GM18951 (cell line): ENCODE measurements around the gene PRSS1.
"Not testable (repeated sequence)": the region's sequence is repeated elsewhere in the genome, so short reads cannot be mapped to it uniquely, and the experiment has no call there.

Experiments
- POLR2A ChIP-seq: IDR thresholded peaks from 4 replicates; pipeline ENCODE4 v1.6.1; 2011; ENCODE audit warnings: mild to moderate bottlenecking; ENCODE audit not compliant: insufficient read length, insufficient read depth; ENCODE audit errors: extremely low read depth
- in situ Hi-C: fragments of 300-500 bp; cut with MboI; formaldehyde crosslinking; loops from one replicate; pipeline ENCODE4 v1.12.0; 2022; ENCODE audit warnings: low sequenced_read_pairs, mixed read lengths, inconsistent platforms; ENCODE audit not compliant: unreplicated experiment

PRSS1 gene

GRCh38 chr7:142773937-142774744 is 24.9 kb downstream of the PRSS1 start:
- in situ Hi-C loops: no loop called here

DNA sequence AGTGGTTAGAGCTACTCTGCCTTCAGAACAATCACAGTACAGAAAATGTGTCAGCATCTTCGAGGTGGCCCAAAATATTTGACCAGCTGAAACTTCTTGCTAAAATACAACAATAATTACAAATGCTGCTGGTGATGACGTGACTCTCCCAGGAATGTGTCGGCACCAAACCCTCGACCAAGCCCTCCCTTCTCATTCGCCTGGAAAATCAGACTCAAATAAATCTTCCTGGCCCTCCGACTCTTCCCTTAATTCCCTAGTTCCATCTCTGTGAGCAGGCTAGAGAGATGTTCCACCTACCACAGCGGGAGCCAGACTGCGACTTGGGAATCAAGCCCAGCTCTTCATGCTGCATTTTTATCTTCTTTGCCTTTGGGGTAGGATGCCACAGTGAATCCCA is 25.6 kb downstream of the PRSS1 start:
- in situ Hi-C loops: no loop called here
- no peak for TF ChIP-seq POLR2A

More at GRCh38 chr7:142773937-142774744, 24.9 kb downstream of the PRSS1 start:
- TF ChIP-seq POLR2A: no peak

GRCh38 chr7:142775351-142776115 is 26.3 kb downstream of the PRSS1 start:
- in situ Hi-C loops: not testable (repeated sequence)

DNA sequence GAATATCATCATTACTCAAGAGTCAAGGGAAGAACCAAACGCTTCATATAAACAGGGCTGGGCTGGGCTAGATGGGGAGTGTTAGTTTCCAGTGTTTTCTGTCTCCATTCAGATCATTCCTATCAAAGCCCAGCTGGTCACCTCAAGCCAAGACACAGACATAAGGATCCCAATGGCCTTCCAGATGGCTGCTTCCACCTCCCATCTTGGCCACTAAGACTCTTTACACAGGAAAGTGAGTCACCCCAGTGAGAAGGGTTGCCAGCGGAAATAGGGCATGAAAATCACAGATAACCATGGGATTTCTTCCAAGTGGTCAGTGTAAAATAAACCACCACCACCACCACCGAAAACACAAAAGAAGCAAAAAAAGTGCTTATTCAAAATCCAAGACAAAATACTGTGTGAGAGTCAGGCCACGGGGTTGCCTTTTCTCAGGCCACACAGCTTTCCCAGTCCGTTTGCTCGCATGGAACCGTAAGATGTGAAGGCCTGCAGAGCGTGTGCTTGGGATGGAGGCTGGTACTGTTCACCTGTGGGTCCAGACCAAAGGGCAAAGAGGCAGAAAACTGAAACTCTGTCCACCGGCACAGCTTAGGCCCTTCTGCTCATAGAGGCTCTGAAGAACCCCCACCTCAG is 27.1 kb downstream of the PRSS1 start:
- in situ Hi-C loops: no loop called here
- TF ChIP-seq POLR2A: no peak

GRCh38 chr7:142776845-142777225 is 27.6 kb downstream of the PRSS1 start:
- in situ Hi-C loops: not testable (repeated sequence)

DNA sequence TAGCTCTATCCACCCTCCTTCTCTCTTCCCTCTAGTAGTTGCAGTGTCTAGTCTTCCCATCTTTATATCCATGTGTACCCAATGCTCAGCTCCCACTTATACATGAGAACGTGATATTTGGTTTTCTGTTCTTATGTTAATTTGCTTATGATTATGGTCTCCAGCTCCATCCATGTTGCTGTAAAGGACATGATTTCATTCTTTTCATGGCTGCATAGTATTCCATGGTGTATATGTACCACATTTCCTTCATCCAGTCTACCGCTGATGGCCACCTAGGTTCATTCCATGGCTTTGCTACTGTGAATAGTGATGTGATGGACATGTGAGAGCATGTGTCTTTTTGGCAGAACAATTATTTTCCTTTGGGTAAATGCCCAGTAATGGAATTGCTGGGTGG is 28.0 kb downstream of the PRSS1 start:
- in situ Hi-C loops: no loop called here
- no peak for TF ChIP-seq POLR2A

DNA sequence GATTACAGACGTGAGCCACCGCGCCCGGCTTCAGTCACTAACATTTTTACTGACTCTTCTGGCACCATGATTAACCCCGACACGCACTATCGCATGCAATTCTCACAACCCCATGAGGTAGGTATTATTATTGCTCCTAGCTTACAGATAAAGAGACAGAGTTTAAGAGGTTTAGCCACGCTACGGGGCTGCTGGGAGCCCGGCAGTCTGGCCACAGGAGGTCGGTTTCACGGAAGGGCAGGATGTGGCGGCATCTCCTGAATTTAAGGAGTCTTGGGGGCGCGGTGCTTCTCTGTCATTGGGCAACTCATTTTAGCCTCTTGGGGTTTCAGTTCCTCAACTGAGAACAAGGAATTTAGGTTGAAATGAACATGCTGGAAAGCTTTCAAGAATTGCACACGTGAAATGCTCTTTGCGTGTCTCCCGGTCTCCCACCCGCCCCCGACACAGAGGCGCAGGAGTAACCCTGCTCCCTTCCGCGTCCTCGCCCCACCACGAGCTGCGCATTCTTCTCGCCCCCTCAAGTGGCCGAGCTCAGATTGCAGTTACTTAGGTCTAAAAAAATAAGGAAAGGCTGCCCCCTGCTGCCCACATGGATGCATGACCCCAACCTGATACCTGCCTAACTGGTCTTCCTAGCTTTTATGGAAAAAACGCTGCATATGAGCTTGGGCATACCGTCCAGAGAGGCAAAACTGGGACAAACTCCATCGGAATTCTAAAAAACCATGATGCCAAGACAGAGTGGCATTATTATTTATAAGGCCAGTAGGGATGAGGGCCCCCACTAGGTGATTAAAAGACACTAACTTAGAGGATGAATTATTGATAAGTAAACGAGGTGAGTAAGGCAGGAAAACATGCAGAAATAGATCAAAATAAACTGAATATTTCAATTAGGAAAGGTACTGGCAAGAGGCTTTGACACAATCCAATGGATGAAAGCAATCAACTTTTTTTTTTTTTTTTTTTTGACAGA is 33.9 kb downstream of the PRSS1 start:
- in situ Hi-C loops: no loop called here
- no peak for TF ChIP-seq POLR2A

DNA sequence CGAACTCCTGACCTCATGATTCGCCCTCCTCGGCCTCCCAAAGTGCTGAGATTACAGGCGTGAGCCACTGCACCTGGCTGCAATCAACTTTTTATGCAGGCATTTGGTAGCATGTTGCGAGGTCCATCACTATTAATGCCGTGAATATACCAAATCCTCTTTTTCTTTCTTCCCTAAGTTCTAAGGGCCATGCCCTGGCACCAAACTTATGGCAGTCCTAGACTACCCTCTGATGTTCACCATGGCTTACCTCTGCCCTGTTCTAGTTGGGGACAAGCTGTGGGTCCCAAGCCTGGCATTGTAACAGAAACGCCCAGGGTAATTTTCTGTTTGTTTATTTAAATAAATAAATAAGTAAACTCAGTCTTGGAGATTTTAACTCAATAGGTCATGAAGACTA is 34.8 kb downstream of the PRSS1 start:
- in situ Hi-C loops: no loop called here

DNA sequence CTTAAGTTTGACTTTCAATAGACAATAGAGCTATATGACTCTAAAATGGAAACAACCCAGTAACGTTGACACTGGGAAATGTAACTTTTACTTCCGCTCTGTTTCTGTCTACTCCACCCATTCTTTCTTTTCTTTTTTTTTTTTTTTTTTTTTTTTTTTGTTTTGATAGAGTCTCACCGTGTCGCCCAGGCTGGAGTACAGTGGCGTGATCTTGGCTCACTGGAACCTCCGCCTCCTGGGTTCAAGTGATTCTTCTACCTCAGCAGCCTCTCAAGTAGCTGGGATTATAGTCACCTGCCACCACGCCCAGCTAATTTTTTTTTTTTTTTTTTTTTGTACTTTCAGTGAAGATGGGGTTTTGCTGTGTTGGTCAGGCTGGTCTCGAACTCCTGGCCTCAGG is 35.4 kb downstream of the PRSS1 start:
- TF ChIP-seq POLR2A: no peak

More for the DNA sequence above, 34.8 kb downstream of the PRSS1 start:
- TF ChIP-seq POLR2A: no peak

DNA sequence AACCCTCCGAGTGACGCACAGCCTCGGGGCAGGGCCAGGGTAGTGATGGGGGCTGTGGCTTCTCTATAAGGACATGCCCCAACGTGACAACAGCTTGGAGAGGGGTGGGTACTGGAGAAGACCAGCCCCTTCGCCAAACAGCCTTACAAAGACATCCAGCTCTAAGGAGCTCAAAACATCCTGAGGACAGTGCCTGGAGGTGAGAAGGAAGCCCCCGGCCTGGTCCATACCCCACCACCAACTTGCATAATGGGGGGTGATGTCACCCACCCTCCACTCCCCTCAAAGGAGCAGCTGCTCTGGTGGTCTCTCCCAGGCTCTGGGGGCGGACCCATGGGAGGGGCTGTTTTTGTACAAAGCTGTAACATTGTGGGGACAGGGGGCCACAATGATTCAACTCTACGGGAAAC is 36.6 kb downstream of the PRSS1 start:
- TF ChIP-seq POLR2A: no peak
- in situ Hi-C loops: no loop called here

More for the DNA sequence above, 35.4 kb downstream of the PRSS1 start:
- in situ Hi-C loops: no loop called here

- in situ Hi-C loops: no loop called here
- TF ChIP-seq POLR2A: no peak
Observed at GRCh38 chr7:142787034-142787768, 37.9 kb downstream of the PRSS1 start.

GRCh38 chr7:142787783-142788182 is 38.5 kb downstream of the PRSS1 start:
- in situ Hi-C loops: no loop called here
- TF ChIP-seq POLR2A: no peak
